ENCODE results near the gene SPINK13.
"Not testable (repeated sequence)": the region's sequence is repeated elsewhere in the genome, so short reads cannot be mapped to it uniquely, and the experiment has no call there.

SPINK13 gene, protein sequence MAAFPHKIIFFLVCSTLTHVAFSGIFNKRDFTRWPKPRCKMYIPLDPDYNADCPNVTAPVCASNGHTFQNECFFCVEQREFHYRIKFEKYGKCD

DNA sequence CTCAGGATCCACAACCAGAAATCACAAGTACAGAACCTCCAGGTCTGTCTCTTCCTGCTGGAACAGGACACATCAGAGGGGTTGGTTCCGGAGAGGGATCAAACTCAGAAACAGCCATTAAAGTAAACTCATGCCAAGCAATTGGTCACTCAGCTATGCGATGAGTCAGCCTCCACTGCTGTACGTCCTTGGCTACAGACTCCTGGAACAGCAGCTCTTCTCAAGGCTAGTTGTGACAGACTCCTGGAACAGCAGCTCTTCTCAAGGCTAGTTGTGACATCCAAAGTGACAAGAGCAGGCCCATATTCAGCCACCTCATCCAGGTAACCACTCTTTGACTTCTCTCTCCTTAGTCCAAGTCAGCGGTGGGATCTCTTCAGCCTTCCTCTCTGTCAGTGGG is at the start of gene SPINK13:
TSS of gene SPINK13 (plus strand) at position 229 of the 400 bp plus-strand sequence. CDS start 1,279 bp downstream, outside the sequence.
- no peak for DNase-seq

DNA sequence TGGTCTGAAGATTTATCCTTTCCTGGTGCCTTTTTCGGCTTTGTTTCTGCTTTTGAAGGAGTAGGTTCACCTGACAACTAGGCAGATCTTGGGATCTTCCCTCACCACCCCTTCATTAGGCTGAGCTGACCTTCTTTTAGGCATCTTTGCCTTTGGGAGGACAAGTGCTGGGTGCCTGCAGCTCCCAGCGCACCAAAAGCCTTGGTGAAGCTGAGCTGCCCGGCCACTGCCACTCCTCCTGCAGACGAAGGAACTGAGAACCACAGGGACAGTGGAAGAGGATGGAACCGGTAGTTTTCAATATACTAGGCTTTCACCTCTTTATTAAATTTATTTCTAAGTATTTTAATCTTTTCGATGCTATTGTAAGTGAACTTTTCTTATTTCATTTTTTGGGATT is 47.1 kb upstream of the SPINK13 start:
- no peak for DNase-seq

DNA sequence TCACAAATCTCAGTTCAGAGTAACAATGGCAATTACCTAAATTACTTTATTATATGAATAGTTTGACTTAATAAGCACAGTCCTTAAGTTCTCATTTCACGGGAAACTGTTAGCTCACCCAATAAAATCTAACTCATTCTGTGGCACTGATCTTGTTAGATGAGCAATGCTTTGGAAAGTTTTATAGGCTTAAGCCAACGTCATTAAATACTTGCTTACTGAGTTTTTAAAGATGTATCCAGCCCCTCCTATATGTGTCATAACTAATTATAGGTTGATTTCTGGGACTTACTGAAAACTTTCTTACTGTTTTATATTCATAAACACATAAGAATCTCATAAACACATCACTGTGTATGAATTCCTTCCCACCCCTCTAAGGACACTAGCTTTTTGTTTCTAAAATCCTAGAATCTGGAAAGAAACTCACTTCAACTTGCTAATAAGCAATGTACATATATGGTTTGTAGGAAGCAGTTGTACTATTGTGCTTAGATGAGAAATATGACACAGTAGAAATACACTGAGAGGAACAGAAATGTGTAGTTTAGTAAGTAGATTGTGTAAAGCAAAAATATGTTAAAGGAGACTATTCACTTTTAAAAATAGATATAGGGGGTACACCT is 44.4 kb upstream of the SPINK13 start:
- no peak for DNase-seq

DNA sequence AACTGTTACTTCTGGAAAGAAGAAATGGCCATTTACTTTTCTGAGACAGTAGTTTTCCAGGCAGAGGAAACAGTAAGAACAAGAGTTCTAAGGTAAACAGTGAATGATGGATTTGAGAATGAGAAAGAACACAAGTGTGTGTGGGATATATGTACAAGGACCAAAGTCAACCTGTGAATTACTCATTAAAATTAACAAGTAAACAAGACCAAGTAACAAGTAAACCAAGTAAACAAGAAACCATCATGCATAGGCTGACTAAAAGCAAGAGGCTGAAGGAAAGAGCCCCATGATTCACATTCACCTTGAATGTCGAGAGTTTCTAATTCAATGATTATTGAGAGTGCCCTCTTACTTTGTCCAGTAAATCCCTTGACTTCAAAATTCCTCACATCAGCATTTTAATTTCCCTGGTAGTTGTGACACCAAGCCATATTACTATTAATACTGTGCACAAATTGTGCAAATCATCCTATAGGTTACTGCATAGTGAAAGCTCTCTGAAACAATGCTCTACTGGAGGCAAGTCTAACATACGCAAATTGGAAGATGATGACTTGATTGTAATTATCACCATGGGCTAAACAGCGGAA is 40.1 kb upstream of the SPINK13 start:
- DNase-seq: no peak

DNA sequence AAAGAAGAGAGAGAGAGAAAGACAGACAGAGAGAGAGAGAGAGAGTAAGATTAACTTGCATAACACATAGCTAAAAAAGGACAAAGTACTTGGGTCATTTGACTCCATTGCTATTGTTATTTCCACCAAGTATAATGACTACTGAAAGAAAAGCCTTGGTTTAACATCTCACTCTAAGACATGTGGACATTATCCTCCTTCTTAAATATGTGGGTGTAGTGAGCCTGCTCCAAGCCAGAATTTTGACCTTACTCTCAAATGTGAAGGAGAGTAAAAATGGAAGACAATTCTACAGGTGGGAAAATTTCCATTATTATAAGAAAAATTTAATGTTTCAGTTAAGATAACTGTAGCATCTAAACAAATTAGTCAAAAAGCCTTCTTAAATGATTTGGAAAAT is 38.8 kb upstream of the SPINK13 start:
- no peak for DNase-seq

DNA sequence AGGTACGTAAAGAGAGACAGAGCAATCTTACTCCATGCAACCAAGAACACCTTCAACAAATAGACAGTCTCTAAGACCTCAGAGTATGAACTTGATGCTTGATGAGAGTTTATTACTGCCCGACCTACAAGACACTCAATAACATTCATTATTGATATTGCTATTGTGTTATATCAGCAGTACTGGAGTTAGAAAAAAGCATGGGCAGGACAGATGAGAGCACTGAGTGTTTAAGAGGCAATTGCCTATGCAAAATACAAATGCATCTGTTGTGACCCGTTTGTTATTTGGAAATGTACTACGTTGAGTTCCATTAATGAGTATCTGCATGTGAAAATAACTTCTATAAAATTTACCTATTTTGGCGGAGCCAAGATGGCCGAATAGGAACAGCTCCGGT is 38.4 kb upstream of the SPINK13 start:
- DNase-seq: no peak

DNA sequence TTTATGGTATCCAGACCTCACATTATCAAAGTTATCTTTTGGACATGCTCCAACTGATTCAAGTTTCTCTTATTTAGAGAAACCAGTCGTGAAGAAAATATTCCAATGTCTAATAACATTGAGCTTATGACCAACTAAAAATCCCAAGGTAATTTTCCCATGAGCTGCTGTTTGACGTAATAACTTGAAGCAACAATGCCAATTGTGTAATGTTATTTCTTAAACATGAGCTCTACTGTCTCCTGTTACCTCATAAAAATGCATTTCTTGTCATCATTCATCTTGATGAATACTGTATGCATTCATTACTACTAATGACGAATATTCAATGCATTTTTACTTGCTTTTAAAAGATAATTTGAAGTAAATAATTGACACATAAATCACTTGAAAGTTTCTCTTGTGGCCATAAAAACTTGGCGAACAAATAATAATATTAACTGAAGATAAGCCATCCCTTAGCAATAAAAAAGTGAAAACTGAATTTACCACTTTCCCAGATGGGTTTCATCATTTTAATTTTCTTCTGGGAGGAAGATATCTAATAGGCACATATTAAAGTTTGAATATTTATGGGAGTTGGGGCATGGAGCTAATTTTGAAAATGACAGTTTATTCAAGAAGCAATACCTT is 30.7 kb upstream of the SPINK13 start:
- no peak for DNase-seq

DNA sequence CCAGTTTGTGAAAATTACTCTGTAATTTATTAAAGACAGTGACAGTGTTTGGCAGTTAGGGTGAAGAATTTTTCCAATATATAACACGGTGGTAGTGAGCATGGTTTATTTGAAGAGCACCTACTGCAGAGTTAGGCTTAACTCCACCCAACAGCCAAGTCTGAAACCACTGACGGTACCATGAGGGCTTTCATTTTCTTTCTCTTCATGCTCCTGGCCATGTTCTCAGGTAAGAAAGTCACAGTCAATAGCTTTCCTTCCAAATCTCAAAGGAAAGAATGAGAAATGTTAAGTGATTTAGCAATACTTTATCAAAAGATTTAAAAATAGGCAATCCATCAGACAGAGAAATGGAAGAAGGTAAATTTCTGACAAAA is 30.2 kb upstream of the SPINK13 start, which contains the start of gene MARCOL:
TSS of gene MARCOL (plus strand) at position 108 of the 377 bp plus-strand sequence. CDS start at position 181, 73 bp downstream.
- DNase-seq: no peak

DNA sequence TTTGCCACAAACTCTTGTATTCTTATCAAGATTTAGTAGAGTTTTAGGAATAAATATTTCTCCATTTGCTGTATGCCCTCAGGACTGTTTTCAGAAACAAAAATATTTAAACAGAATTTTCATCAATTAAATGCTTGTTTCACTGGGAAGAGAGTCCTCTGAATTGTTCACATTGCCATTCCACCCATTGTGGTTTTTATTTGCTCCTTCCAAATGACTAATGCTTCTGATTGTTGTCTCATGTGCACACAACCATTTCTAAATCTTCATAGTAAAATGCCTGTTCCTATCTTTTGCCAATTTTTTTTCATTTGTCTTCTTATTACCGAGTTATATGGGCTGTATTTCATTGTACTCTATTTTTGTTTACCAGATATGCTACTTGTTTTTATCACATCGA is 19.7 kb upstream of the SPINK13 start:
- no peak for DNase-seq

DNA sequence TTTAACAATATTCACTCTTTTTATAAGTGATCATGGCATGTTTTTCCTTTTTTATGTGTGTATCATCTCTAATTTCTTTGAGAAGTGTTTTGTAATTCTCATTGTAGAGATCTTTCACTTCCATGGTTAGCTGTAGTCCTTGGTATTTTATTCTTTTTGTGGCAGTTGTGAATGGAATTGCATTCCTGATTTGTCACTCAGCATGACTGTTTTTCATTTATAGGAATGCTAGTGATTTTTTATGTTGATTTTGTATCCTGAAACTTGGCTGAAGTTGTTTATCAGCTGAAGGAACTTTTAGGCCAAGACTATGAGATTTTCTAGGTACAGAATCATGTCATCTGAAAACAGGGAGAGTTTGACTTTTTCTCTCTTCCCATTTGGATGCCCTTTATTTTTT is 13.1 kb upstream of the SPINK13 start:
- no peak for DNase-seq

DNA sequence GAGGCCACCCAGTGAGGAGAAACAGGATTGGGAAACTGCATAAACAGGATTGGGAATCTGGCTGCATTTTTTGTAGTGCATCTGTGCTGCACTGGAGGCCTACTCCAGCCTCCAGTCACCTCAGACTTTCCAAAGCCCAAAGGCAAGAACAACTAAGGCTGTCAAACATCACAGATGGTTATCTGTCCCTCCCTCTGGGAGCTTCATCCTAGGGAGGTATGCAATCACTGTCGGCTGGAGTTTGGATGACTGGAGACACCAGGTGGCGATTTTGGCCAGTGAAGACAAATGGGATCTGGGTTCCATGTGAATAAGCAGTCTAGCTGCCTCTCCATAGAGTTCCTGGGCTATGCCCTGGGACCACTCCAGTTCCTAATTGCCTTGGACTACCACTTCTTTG is 9.3 kb upstream of the SPINK13 start:
- DNase-seq: no peak

DNA sequence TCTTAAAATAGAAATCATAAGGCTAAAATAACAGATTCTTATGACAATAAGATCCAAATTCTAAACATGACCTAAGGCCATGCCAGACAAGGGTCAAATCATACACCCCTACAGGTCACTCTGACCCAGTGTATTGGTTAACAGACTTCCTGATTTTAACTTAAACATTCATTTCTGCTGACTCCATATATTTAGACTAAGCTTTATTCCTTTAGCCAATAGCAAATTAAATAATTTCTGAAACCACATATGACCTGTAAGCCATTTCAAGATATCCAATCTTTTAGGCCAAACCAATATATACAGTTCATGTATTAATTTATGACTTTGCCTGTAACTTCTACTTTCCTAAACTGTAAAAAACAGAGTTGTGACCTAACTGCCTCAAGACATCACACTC is 7.4 kb upstream of the SPINK13 start:
- DNase-seq: no peak

DNA sequence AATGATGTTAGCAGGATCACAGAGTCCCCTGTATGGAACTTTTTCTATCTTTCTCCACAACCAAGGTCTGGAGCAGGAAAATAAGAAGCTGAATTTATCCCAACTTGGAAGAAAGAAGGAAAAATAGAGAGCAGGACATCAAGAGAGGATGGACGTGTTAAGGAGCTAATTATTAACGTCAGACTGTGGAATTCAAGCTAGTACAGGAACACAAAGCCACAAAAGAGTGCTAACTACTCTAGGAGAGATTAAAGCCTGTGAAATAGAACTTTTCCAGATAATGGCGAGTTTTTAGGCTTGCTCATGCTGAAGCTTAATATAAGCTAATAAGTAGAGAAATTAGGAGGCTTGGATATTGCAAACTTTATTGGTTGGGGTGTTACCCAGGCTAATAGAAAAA is 632 bp upstream of the SPINK13 start:
- DNase-seq: no peak

DNA sequence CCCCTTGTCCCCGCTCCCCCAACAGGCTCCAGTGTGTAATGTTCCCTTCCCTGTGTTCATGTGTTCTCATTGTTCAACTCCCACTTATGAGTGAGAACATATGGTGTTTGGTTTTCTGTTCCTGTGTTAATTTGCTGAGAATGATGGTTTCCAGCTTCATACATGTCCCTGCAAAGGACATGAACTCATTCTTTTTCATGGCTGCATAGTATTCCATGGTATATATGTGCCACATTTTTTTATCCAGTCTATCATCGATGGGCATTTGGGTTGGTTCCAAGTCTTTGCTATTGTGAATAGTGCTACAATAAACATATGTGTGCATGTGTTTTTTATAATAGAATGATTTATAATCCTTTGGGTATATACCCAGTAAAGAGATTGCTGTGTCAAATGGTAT is 6.5 kb downstream of the SPINK13 start:
- not testable (repeated sequence) for DNase-seq

DNA sequence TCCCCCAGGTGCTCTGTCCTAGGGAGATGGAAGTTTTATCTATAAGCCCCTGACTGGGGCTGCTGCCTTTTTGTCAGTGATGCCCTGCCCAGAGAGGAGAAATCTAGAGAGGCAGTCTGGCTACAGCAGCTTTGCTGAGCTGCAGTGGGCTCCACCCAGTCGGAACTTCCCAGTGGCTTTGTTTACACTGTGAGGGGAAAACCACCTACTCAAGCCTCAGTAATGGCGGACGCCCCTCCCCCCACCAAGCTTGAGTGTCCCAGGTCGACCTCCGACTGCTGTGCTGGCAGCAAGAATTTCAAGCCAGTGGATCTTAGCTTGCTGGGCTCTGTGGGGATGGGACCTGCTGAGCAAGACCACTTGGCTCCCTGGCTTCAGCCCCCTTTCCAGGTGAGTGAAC is 12.3 kb downstream of the SPINK13 start:
- not testable (repeated sequence) for DNase-seq

DNA sequence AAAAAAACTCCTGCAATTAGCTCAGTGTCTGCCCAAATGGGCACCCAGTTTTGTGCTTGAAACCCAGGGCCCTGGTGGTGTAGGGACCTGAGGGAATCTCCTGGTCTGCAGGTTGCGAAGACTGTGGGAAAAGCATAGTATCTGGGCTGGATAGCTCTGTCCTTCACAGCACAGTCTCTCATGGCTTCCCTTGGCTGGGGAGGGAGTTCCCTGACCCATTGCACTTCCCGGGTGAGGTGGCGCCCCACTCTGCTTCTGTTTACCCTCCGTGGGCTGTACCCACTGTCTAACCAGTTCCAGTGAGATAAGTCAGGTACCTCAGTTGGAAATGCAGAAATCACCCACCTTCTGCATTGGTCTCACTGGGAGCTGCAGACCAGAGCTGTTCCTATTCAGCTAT is 12.7 kb downstream of the SPINK13 start:
- not testable (repeated sequence) for DNase-seq

DNA sequence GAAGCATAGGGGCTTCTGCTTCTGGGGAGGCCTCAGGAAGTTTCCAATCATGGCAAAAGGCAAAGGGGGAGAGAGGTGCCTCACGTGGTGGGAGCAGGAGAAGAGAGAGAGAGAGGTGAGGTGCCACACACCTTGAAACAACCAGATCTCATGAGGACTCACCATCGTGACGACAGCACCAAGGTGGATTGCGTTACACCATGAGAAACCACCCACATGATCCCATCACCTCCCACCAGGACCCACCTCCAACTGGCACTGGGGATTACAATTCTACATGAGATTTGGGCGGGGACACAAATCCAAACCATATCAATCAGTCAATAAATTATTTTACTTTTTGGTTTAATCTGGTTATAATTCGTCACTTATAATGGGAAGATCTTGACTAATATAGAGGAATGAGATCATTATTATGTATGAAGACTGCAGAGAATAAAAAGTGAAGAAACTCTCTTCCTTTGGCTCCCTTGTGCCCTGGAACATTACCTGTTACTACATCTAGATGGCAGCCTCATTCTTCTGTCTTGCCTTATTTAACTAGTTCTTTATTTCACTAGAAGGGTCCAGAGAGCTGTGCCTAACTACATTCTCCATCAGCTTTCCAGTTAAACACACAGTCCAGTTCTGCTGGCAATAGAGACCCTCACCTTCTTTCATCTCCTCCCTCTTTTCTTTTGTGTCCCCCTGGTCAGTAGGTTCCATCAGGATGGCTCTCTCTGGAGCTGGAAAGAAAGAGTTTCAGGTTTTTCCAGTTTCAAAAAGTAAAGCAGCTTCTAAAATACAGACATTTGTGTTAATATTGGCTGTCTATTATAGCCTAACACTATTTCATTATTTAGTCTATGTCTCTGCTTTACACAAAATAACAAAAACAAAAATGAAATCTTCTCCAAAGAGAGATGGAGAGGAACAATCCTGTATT is 21.9 kb downstream of the SPINK13 start:
- no peak for DNase-seq

DNA sequence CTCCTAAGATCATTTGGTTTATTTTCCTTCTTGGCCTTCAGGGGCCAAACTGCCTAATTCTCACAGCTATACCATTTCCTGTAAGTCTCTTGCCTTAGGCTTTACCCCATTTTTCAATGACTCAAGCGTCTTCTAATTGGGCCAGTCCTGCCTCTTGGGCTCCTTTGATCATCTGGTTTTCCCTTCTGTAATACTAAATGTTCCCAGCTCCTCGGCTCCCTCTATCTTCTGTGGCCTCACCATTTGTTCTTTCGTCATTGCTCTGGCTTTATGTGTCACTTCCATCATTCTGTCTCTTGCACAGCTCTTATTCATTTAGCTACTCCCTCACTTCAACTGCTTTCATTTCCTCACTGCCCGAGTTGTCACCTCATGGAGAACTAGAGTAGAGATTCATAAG is 29.1 kb downstream of the SPINK13 start:
- no peak for DNase-seq

DNA sequence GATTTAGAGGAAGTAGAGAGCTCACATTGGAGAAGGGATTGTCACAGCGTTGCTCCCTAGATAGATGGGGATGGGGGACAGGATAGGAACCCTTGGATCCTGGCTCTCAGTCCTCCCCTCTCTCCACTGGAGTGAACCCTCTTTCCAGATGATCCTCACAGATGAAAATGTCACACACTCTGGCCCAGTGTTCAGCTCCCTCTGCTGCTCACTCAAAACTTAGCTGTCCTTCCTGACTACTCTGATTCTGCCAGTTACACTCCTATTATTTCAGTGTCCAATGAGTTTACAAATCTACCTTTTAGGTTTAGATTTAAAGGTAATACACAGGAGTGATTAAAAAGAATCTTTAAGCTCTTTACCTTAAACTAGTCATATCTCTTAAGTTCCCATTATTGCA is 37.9 kb downstream of the SPINK13 start:
- no peak for DNase-seq

DNA sequence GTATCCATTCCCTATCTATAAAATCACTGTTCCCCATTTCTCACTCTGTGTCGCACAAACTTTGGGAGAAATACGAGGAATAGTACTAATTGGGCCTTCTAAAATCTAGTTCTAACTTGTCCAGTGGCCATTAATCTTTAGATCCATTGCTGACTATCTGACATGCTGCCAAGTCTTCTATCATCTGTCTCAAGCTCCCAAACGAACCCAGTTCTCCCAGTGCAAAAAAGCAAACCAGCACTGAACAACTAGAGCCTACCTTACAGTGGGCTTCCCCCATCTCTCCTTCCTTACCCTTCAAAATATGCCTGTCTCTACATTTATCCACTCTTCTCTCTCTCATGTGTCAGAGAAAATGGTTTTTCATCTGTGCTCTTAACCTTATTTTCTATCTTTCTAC is 40.4 kb downstream of the SPINK13 start:
- DNase-seq: no peak

DNA sequence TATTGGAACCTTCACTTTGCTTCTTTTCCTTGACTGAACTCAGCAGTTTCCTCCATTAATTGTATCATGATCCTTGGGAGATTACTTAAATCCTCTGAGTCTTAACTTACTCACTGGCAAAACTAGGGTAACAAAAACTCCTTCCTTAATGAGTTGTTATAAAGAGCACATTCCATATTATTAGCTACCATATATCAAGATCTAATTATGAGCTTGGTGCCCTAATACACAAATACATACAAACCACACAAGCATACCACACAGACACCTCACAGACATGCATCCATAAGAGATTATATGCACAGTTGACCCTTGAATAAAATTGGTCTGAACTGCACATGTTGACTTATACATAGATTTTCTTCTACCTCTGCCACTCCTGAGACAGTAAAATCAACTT is 41.2 kb downstream of the SPINK13 start:
- no peak for DNase-seq

DNA sequence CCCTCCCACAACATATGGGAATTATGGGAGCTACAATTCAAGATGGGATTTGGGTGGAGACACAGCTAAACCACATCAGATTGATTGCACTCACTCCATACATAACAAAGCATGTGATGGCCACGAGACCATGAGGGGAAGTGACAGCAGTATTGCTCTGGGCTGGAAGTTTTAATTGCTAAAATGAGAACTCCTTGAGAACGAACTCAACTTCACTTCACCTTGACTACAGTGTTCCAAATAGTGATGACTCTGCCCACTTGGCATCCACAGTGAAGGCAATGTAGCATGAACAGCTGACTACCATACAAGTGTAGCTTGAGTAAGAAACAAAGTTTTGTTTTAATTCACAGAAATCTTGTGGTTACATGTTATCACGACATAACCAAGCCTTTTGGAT is 42.9 kb downstream of the SPINK13 start:
- no peak for DNase-seq

DNA sequence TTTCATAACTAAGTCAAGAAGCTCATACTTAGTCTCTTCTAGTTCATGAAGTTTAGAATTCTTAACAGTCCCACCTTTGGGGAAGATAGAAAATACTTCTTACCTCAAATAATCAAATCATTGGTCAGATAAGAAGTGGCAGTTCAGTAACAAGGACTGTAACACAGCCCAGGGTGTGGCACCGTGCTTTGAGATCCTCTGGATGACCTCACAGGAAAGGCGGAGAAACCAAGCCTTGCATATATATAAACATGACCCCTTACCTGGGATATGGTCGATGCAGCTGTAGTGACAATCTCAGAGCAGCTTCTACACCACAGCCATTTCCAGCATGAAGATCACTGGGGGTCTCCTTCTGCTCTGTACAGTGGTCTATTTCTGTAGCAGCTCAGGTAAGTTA is 43.6 kb downstream of the SPINK13 start, which contains the start of gene SPINK7:
TSS of gene SPINK7 (plus strand) at position 271 of the 400 bp plus-strand sequence. CDS start at position 332, 61 bp downstream.
- no peak for DNase-seq

All from NK-92 treated with Interleukin-12 subunit alpha and Interleukin-12 subunit beta, amount 100 ng/mL, for 24 hours (cell line).